Duodenal mucosa (tissue), 2 donors: Measurements from ENCODE around the gene OR1J1.

Experiments
- H3K27ac ChIP-seq: one replicate; pipeline ENCODE4 v1.7.0; 2013; ENCODE audit warnings: low read depth, low read length
- H3K27me3 ChIP-seq, 2 donors: one replicate each; pipeline ENCODE4 v1.7.0; 2013; ENCODE audit warnings: low read length in 2 of 2, control low read depth in 1 of 2; ENCODE audit not compliant: insufficient read depth in 2 of 2, control insufficient read depth in 1 of 2
- H3K36me3 ChIP-seq, 2 donors: one replicate each; pipeline ENCODE4 v1.7.0; 2013; ENCODE audit warnings: low read length in 2 of 2, control low read depth in 1 of 2; ENCODE audit not compliant: insufficient read depth in 2 of 2, control insufficient read depth in 1 of 2
- H3K4me1 ChIP-seq, 2 donors: one replicate each; pipeline ENCODE4 v1.7.0; 2013; ENCODE audit warnings: low read length in 2 of 2, control low read depth in 1 of 2; ENCODE audit not compliant: insufficient read depth in 2 of 2, control insufficient read depth in 1 of 2
- H3K4me3 ChIP-seq, 2 donors: one replicate each; pipeline ENCODE4 v1.7.0; 2013; ENCODE audit warnings: low read length in 2 of 2, low read depth in 1 of 2
- H3K9ac ChIP-seq, 2 donors: one replicate each; pipeline ENCODE4 v1.7.0; 2013; ENCODE audit warnings: low read length in 2 of 2, low read depth in 1 of 2
- H3K9me3 ChIP-seq, 2 donors: one replicate each; pipeline ENCODE4 v1.7.0; 2013; ENCODE audit warnings: low read length in 2 of 2, control low read depth in 1 of 2; ENCODE audit not compliant: control insufficient read depth in 1 of 2

The OR1J1 gene

GRCh38 chr9:122477346-122477745 is 380 bp downstream of the OR1J1 start:
- H3K4me1 ChIP-seq: no peaks in the 10 kb centered on the region
- H3K9me3 ChIP-seq: no peaks in the 10 kb centered on the region
- H3K9ac ChIP-seq: no peak overlapping the region
- no peak overlapping the region for H3K4me3 ChIP-seq
- peaks cover 0 to 3% of the 10 kb centered on the region in 2 donors for H3K27me3 ChIP-seq
- H3K27ac ChIP-seq: no peak overlapping the region
- H3K36me3 ChIP-seq: no peaks in the 10 kb centered on the region

- H3K4me1 ChIP-seq: no peaks in the 10 kb centered on the region
- H3K9ac ChIP-seq: no peak overlapping the region
- no peak overlapping the region for H3K4me3 ChIP-seq
- peaks cover 0 to 3% of the 10 kb centered on the region in 2 donors for H3K27me3 ChIP-seq
- no peak overlapping the region for H3K27ac ChIP-seq
- no peaks in the 10 kb centered on the region for H3K36me3 ChIP-seq
- no peaks in the 10 kb centered on the region for H3K9me3 ChIP-seq
Measured at GRCh38 chr9:122475717-122476116, 2.0 kb downstream of the OR1J1 start.

GRCh38 chr9:122474561-122474960 is 3.2 kb downstream of the OR1J1 start:
- no peak overlapping the region for H3K4me3 ChIP-seq
- H3K9me3 ChIP-seq: no peaks in the 10 kb centered on the region
- no peaks in the 10 kb centered on the region for H3K4me1 ChIP-seq
- no peak overlapping the region for H3K9ac ChIP-seq
- no peaks in the 10 kb centered on the region for H3K36me3 ChIP-seq
- H3K27ac ChIP-seq: no peak overlapping the region
- H3K27me3 ChIP-seq: peaks cover 0 to 3% of the 10 kb centered on the region in 2 donors

DNA sequence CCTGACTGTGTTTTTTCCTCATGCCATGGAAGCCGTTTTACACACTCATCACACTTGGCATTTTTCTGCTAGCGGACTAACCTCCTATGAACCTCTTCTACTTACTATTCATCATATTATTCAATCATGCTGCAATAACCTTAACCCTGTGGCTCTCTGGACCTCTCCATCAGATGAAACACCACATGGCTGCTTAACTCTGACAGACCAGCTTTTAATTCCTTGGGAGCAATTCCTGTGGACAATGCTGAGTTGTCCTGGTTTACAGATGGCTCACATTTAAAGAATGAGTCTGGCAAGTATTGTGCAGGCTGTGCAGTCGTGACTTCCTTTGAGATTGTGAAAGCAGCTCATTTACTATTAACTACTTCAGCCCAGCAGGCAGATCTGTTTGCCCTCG is 9.0 kb downstream of the OR1J1 start:
- Histone ChIP-seq H3K27ac (no peak overlapping the region), H3K27me3 (no peaks in the 10 kb centered on the region), H3K4me3 (no peak overlapping the region), H3K9me3 (no peaks in the 10 kb centered on the region), H3K9ac (no peak overlapping the region), H3K36me3 (no peaks in the 10 kb centered on the region), H3K4me1 (peaks cover 0 to 8% of the 10 kb centered on the region in 2 donors)

DNA sequence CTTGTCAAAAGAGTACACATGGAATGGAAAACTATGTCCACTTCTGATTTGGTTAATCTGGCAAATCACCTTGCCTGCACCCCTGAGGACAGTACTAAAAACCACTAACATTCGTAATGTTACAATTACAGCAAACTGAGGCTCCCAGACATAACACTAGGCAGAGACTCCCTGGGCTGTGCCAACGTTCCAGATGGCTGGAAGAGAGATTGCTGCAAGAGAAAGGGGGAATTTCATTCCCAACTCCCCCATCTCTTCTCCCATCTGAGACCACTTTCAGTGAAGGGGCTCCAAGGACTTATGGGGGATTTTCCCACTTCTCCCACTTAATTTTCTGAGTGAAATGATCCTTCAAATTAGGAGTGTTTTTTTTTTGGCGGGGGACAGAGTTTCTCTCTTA is 11.3 kb downstream of the OR1J1 start:
- Histone ChIP-seq H3K27me3 (no peaks in the 10 kb centered on the region), H3K27ac (no peak overlapping the region), H3K9ac (no peak overlapping the region), H3K9me3 (no peaks in the 10 kb centered on the region), H3K36me3 (no peaks in the 10 kb centered on the region), H3K4me3 (no peak overlapping the region), H3K4me1 (peaks cover 0 to 8% of the 10 kb centered on the region in 2 donors)

DNA sequence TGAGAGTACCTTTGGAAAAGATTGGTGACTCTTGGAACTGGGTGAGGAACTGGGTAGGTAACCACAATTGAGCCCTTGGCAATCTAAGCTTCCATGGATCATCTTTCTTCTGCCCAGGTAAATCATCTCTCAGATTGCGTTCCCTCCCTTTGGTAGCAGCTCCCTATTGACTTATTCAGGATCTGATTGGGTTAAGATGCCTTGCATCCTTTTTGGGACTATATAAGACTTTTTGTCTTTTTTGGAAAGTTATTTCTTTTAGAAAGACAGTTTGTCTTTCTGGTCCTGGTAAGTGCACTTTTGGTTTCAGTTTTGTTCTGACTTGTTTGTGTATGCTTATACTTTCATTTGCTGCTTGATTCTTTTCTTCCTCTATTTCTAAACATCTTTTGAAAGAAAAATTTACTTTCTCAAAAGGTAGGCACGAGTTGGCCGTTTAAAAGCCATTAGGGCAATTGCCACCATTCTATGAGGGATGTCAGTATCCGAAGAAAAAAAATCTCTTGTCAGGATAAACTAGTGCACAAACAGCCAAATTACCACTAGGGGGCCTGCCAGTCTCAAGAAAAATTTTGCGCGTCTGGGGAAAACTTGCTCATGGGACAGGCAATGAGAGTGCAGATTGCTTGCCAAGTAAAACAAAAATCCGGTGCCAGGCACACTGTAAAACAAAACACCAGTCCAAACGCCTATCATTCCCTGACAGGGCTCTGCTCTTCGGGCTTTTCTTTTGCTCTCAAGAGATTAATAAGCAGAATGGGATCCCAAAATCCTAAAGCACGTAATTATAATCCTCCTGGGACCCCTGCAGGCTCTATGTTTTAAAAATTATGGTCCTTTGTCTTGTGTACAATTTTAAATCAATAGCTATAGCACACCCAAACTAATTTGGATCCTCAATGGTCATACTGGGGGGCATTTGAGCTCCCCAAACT is 12.8 kb downstream of the OR1J1 start:
- Histone ChIP-seq H3K9me3 (no peaks in the 10 kb centered on the region), H3K4me1 (peaks cover 0 to 8% of the 10 kb centered on the region in 2 donors), H3K27ac (no peak overlapping the region), H3K9ac (peak overlapping the region; percentile 17 to 39), H3K4me3 (peak overlapping the region; percentile 64 to 66), H3K27me3 (no peaks in the 10 kb centered on the region), H3K36me3 (no peaks in the 10 kb centered on the region)

DNA sequence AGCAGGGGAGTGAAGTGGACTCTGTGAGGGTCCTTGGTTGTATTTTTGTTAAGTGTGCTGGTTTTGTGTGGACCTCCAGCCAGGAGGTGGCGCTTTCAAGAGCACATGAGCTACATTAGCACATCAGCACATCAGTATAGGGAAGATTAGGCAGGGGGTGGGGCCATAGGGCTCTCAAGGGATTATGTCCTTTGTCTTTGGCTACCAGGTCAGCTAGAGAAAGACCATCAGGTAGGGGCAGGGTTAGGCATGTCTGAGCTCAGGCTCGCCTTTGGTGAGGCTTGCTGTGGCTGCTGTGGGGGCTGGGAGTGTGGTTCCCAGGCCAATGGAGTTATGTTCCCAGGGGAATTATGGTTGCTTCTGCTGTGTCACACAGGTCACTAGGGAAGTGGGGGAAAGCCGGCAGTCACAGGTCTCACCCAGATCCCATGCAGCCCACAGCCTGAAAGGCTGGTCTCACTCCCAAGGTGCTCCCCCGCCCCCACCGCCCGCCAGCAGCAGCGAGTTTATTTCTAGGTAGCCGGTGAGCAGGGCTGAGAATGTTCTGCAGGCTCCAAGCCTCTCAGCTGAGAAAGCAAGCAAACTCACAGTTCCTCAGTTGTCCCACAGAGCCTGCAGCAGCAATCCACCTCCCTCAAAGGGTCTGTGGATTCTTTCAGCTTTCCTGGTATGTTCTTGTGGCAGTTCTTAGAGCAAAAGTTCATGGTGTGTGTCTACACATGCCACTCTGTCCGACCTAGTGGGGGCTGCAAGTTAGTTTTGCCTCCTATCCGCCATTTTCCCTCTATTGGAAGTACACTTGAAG is 13.7 kb downstream of the OR1J1 start:
- H3K9me3 ChIP-seq: no peaks in the 10 kb centered on the region
- H3K9ac ChIP-seq: peak overlapping the region; percentile 17 to 39
- no peaks in the 10 kb centered on the region for H3K36me3 ChIP-seq
- peaks cover 0 to 8% of the 10 kb centered on the region in 2 donors for H3K4me1 ChIP-seq
- no peaks in the 10 kb centered on the region for H3K27me3 ChIP-seq
- H3K27ac ChIP-seq: no peak overlapping the region
- H3K4me3 ChIP-seq: peak overlapping the region; percentile 64 to 66

- Histone ChIP-seq H3K36me3 (no peaks in the 10 kb centered on the region), H3K9me3 (no peaks in the 10 kb centered on the region), H3K27me3 (no peaks in the 10 kb centered on the region)
Measured at GRCh38 chr9:122457787-122458186, 19.9 kb downstream of the OR1J1 start.

DNA sequence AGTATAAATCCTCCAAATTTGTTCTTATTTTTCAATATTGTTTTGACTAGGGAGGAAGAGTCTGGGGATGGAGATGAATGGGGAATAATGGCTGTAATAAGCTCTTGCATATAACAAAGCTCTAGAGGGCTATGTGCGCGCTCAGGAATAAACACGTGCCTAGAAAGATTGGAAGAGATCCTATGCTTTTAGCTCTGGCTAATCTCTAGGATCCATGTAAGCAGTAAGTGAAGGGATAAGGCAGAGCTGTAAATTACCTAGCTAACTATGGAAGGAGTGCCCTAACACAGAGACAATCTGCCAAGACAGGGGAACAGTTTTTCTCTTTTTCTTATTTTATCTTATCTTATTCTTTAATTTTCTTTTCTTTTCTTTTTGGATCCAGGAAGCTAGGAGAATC is 21.6 kb downstream of the OR1J1 start:
- no peaks in the 10 kb centered on the region for H3K36me3 ChIP-seq
- H3K27ac ChIP-seq: no peak overlapping the region
- no peak overlapping the region for H3K9ac ChIP-seq
- H3K9me3 ChIP-seq: no peaks in the 10 kb centered on the region
- no peaks in the 10 kb centered on the region for H3K27me3 ChIP-seq
- no peaks in the 10 kb centered on the region for H3K4me1 ChIP-seq
- H3K4me3 ChIP-seq: no peak overlapping the region

More at GRCh38 chr9:122457787-122458186, 19.9 kb downstream of the OR1J1 start:
- Histone ChIP-seq H3K4me1 (no peaks in the 10 kb centered on the region), H3K9ac (no peak overlapping the region), H3K27ac (no peak overlapping the region), H3K4me3 (no peak overlapping the region)

GRCh38 chr9:122453677-122454135 is 24.0 kb downstream of the OR1J1 start:
- Histone ChIP-seq H3K4me1 (no peaks in the 10 kb centered on the region), H3K9ac (no peak overlapping the region), H3K4me3 (no peak overlapping the region), H3K27ac (no peak overlapping the region), H3K36me3 (no peaks in the 10 kb centered on the region), H3K27me3 (no peaks in the 10 kb centered on the region), H3K9me3 (no peaks in the 10 kb centered on the region)
